NCI-H2171 (cell line): ENCODE results near the gene MARCHF2.
A peak's percentile ranks its signal among the peaks of the same experiment; 100 is the strongest.

Experiments used
- DNase-seq: peaks from one replicate; lab custom pipeline; 2025; lab: John Stamatoyannopoulos, UW

Gene MARCHF2

DNA sequence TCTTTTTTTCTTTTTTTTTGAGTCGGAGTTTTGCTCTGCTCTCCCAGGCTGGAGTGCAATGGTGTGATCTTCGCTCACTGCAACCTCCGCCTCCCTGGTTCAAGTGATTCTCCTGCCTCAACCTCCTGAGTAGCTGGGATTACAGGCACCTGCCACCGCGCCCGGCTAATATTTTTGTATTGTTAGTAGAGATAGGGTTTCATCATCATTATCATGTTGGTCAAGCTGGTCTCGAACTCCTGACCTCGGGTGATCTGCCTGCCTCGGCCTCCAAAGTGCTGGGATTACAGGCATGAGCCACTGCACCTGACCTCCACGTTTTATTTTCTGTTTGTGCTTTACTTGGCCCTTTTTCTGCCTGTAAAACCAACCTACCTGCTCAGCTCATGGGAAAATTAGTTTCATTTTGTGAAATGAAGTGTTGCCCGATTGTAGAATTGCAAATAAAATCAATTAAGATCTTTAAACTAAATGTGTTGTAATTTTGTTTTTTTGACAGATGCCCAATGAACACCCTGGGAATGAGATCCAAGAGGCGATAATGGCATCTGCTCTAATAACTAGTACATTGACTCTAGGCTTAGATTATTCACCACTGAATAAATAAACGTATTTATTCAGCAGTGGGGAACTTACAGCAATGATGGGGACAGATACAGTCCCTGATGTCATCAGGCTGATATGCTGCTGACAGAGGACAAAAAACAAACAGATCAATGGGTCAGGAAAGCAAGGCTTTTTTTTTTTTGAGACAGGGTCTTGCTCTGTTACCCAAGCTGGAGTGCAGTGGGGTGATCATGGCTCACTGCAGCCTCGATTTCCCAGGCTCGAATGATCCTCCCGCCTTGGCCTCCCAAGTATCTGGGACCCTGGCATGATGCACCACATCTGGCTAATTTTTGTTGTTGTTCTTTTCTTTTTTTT is 25.2 kb upstream of the MARCHF2 start:
- DNase-seq: no peak

DNA sequence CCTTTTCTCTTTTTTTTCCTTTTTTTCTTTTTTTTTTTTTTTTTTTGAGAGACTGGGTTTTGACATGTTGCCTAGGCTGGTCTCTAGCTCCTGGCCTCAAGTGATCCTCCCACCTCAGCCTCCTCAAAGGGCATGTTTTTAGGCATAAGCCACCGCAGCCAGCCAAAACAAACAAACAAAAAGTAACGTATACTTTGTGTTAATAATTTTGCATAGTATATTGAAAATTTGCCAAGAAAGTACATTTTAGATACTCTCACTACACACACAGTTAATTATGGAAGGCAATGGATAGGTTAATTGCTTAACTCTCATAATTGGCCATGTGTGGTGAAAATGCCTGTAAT is 24.5 kb upstream of the MARCHF2 start:
- no peak for DNase-seq

DNA sequence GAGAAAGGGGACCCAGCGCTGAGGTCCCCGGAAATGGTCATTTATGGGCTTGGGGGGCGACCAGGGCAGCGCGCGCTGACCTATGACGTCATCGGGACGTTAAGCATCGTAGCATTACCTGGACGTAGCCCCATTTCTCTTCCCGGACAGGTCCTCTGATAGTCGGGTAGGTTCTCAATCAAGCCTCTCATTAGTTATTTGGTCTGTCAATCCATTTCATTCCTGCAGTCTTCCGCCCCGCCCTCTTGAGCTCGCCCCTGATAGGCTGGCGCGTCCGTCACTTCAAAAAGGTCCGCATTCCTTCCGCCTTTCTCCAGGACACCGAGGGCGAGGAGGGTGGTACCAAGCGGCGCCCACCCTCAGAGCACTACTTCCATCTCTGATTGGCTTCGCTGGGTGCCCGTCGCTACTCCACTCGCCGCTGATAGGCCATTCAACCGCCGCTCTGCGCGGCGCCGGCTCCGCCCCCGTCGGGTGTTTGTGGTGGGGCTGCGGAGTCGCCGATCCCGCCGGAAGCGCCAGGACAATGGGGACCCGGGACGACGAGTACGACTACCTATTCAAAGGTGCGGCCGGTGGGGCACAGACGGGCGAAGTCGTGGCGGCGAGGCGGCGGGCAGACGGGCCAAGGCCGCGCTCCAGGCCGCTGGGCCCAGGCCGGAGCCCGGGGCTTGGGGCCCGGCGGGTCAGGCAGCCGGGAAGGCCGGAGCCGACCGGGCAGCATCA is 23.1 kb upstream of the MARCHF2 start, which contains the start of gene RAB11B:
TSS of gene RAB11B (plus strand) at position 470 of the 726 bp plus-strand sequence. CDS start at position 527, 57 bp downstream.
- peak; percentile 99 for DNase-seq

DNA sequence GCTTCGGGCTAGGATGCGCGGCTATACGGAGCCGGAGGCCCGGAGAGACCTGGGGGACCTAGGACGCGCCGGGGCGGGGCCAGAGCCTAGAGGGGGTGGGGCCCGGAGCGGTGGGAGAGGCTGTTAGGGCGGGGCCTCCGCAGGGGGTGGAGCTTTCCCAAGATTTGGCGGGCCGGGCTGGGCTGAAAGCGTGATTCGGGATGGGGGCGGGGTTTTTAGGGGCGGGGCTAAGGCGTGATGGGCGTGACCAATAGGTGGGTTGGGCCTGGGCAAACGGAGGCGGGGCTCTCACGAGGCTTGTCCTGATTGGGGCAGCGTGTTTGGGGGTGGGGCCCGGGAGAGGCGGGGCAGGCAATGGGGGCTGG is 22.5 kb upstream of the MARCHF2 start:
- peak; percentile 85 for DNase-seq

DNA sequence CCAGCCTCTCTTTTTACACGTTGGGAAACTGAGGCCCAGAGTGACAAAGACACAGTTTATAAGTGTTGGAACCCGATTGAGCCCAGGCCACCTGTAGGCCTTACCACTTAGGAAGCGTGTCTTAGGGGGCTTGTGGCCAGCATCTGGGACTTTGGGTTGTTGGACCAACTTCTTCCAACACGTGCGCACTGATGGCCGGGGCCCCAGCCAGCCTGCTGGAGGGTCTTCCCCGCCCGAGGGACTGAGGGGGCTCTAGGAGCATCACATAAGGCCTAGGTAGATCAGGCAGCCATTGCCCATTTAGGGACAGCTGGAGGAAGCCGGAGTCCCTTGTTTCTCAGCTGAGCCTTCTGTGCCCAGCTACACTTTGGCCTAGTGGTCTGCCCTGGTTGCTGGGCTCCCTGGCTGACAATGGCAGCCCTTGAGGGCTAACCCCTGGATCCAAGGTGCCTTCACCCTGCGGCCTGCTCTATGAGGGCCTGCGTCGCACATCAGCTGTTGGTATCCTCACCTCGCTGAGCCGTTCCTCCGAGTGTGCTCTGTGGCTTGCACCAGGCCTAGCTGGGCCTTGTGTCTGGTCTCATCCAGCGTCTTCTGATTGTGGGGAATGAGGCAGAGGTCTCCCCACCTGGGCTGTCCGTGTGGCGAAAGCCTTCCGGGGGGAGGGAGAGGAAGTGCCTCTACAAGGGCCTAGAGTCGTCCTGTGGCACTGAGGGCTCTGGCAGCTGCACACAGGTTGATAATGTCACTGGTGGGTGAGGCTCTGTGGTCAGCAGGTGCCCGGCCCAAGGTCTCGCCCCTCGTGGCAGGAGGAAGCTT is 21.7 kb upstream of the MARCHF2 start:
- no peak for DNase-seq

DNA sequence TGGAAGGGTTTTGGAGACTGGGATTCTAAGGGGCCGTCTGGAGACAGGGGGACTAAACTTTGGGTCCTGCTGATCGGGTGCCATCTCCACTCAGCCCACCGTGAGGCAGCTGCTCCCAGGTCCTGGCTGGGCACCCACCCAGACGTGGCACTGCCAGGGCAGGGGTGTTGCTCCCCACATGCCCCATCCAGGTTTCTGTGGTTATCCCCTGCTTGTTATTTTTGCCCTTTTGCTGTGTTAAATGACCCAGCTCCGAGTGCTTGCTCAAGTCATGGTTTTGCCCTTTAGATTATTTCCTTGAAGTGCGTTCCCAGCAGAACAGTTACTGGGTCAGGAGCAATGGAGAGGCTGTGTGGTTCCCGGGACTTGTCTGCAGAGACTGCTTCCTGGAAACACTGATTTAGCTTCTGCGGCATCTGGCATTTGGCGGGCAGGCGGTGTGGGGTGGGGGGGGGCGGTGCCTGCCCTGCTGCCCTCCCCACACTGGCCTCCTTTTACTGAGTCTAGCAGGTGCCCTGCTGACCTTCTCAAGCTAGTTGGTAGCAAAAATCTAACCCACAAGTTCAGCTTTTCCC is 21.0 kb upstream of the MARCHF2 start:
- DNase-seq: no peak

DNA sequence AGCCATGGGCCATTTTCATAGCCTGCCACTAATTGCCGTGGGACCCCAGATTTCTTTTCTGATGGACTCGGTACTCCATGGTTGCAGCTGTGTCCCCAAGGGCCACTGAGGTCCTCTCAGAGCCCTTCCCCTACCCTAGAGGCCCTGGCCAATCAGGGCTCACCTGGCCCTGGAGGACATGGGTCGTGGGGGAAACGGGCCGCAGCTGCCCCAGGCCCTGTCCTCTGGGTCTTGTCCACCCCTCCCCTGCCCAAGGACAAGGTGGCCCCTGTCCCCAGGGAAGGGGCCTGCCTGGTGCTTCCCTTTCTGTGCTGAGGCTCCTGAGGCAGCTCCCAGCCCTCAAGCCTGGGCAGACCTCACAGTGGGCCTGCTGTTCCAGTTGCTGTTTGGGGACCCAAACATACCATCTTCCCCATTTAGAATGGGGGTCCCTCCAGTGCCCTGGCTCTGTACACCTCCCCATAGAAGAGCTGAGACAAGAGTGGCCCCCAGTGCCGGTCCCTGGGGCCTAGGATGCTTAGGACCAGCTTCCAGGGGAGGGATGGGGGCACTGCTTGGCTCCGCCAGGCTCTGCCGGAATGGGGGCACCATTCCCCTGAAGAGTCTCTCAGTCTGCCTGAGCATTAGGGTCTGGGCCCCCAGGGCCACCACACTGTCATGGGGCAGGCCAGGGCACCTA is 19.8 kb upstream of the MARCHF2 start:
- DNase-seq: no peak

DNA sequence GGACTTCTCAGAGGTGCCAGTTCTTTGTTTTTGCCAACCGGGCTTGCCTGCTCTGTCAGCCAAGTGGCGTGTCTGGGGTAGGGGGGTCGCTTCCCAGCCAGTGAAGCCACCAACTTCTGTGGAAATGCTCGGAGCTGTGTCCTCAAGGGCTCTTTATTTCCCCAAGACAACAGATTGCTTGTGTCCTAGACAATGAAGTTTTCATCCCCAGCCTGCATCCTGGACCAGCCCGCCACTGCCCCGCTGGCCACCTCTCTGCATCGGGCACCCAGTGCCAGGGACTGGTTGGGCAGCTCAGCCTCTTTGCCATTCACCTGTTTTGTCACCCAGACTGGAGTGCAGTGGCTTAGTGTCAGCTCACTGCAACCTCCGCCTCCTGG is 19.2 kb upstream of the MARCHF2 start:
- no peak for DNase-seq

DNA sequence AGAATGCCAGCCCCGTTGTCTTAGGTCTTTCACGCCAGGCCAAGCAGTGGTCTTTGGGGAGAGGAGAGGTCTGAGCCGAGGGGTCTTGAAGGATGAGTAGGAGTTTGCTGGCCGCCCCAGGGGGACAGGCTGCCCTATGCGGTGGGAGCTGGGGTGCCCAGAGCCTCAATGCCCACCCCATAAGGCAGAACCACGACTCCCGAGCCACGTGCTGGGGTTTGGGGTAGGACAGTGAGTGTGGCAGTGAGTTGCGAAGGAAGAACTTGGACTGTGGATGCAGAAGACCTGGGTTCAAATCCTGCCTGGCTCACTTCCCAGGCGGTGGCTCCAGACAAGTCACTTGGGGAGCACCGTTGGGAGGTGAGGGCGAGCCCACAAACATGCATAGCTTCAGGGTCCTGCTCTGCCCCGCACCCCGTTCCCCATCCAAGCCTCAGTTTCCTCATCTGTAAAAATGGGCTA is 17.5 kb upstream of the MARCHF2 start:
- DNase-seq: no peak

DNA sequence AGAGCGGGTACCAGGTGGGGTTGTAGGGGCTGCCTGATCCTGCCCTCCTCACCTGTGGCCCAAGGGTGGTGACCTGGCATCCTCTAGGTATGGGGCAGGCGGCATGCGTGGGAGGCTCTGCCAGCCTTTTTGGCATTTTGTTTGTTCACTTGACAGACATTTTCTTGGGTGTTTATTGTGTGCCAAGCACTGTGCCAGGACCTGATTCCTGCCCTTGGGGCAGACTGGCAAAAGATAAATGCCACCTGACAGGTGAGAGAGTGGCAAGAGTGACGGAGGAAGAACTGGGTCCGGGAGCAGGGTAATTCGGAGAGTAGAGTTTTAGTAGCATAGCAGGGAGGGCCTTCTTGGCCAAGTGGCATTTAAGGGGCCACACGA is 16.9 kb upstream of the MARCHF2 start:
- DNase-seq: no peak

DNA sequence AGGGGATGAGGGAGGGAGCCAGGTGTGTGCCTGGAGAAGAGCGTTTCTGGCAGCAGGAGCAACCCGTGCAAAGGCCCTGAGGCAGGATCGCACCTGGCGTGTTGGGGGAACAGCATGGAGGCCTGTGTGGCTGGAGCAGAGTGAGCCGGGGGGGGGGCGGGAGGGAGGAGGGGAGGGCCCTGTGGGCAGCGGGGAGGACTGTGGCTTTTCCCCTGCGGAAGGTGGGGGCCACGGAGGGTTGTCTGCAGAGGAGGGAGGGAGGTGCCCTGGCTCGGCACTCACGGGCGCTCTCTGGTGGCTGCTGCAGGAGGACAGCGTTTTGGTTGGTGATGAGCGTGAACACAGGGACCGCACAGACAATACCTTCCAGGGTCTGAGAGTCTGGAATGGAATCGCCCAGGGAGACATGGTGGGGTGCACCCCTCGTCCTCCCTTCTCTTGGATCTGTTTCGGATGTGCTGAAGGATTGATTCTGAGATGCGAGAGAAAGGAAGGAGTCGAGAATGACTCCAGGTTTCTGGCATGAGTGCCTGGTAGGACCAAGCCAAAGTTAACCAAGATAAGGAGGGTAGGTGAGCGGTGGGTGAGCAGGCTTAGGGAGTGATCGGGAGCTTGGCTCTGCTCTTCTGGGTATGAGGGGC is 16.4 kb upstream of the MARCHF2 start:
- no peak for DNase-seq

DNA sequence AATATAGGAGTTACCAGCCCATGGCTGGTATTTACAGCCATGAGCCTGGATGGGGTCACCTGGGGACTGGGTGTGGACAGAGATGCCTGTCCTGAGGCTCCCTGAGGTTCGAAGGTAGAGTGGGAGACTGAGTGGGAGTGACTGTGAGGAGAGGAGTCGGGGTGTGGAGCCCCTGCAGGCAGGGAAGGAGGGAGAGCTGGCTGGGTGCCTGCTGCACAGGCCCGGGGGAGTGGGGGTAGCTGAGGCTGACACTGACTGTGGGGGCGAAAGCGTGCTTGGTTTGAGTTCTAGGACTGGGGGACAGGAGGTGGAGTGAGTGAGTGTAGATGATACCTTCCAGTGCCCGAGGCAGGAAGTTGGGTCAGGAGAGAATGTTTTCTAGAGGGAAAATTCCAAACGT is 15.8 kb upstream of the MARCHF2 start:
- no peak for DNase-seq

DNA sequence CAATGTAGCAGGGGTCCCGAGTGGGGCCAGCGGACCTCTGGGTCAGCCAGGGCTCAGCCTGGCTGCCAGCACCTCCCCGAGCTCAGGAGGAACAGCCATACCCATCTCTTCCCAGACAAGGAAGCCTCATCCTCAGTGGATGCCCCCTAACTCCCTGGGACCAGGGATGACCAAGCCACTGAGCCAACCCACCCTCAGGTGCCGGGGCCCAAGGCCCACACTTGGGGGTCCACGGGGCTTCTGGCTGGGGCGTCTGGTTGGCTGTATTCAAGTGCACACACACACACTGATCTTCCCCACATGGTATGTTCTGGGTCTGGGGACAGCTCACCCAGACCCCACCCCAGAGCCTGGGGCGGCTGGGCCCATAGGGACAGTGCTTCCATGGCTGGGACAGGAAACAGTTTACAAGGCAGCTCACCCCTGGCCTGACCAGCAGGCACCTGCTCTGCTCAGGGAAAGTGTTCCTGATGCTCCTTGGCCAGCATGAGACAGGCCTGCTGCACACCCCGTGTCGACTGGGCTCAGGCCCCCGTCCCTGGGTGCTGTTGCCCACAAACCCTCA is 15.3 kb upstream of the MARCHF2 start:
- DNase-seq: no peak

DNA sequence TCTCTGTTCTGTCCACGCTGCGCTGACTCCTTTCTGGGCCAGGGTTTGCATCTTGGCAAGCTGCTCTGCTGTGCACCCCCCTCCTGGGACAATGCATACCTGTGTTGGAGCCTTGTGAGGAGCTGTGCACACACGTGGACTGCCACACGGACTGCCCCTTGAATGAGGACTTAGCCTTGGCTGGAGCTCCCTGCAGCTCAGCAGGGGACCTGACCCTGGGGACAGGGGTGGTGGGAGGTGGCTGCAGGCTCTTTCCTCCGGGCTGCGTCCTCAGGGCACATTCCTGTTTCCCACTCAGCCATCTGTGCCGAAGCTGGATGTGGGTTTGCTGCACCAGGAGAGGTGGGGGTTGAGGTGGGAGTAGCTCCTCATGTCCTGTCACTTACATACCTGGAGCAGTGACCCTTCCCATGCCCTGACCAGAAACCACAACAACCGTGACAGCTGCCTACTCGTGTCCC is 14.8 kb upstream of the MARCHF2 start:
- DNase-seq: no peak

DNA sequence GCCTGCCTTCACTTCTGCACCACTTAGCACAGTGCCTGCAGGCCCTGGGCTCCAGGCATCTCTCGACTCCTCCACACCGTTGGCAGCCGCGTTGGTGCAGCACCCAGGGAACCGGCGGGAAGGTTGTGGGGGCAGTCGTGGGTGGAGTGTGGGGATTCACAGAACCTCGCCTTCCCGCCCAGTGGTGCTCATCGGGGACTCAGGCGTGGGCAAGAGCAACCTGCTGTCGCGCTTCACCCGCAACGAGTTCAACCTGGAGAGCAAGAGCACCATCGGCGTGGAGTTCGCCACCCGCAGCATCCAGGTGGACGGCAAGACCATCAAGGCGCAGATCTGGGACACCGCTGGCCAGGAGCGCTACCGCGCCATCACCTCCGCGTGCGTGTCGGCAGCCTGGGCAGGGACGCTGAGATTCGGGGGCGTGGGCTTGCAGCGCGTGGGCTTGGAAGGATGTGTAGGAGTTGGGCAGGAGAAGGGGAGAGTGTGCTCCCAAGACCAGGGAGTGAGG is 13.4 kb upstream of the MARCHF2 start:
- DNase-seq: no peak

DNA sequence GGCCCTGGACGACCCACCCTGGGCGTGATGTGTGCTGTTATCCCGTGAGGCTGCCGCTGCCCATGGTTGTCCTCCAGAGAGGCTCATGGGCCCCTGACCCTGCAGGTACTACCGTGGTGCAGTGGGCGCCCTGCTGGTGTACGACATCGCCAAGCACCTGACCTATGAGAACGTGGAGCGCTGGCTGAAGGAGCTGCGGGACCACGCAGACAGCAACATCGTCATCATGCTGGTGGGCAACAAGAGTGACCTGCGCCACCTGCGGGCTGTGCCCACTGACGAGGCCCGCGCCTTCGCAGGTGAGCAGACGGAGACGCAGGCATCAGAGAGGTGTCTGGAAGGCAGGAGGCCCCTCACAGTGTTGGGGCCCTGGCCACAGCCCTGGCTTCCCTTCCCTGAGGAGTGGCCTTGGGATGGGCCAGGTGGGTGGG is 11.1 kb upstream of the MARCHF2 start:
- no peak for DNase-seq

DNA sequence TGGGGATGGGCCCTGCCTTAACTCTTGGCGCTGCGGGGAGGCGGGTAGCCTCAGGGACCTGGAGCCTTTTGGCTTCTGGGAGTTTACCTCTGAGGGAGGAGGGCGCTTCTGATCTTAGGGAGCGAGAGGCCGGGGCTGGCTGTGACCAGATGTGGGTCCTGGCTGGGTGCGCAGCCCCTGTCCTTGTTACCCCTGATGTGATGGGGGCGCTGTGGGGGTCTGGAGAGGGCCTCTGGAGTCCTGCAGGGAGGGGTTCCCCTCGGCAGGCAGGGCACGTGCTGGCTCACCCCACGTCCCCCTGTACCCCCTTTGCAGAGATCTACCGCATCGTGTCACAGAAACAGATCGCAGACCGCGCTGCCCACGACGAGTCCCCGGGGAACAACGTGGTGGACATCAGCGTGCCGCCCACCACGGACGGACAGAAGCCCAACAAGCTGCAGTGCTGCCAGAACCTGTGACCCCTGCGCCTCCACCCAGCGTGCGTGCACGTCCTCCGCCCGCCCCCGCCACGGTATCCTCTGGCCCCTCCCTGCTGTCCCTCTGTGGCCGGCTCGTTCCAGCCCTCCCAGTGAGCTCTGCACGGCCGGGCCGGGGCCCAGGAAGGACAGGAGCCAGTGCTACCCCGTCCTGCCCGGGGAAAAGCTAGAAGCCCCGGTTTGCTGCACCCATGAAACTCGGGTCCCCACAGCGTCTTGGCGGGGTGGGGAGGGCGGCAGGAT is 9.8 kb upstream of the MARCHF2 start:
- no peak for DNase-seq

DNA sequence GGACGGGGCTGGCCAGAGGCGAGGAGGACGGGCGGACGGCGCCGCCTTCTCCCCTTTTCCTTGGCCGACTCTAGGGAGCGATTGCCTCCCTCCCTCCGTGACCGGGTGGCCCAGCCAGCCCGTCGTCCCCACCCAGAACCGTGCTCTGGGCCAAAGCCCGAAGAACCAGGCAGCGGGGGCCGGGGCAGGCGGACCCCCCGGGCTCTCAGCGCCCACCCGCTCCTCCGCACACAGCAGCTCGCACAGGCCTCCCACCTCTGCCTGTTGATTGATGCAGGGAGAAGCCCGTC is 9.3 kb upstream of the MARCHF2 start:
- DNase-seq: no peak

DNA sequence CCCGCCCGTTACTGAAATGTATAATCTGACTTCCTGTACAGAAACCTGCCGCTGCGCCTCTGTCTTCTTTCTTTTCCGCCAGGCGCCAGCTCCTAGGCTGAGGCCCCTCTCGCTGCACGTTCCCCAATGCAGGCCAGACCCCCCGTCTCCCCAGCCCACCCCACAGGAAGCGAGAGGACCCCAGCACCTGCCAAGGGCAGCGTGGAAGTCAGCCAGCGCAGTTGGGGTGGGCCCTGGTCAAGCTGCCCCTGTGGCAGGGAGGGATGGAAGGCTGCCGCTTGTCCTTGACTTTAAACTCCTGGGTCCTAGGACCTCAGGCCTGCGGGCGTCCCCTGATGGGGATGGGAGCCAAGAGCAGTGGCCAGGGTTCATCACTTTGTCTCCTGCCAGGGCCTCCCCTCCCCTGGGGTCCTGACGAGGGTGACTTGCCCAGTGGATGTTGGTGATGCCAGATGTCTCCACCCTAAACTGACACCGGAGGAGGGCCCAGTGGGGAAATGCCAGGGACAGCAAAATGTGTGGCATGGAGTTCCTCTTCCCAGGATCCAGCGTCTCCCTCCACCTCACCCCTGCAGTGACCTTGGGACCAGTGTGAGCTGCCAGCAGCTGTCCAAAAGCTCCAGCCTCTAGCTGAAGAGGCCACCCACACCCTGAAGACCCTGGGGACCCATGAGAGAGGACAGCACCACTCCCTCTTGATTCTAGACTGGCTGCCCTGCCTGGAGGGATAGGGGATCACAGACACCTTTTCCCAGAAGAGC is 8.5 kb upstream of the MARCHF2 start:
- DNase-seq: no peak
